ENCODE data around the gene MYL2. TPM values are rescaled to one million over a fixed set of nuclear protein-coding genes. Genes with fewer than 3 reads are reported as not detected.
A peak's percentile ranks its signal among the peaks of the same experiment; 100 is the strongest.

The MYL2 gene
- total RNA-seq, 6 donors from 2014 or later = not detected

DNA sequence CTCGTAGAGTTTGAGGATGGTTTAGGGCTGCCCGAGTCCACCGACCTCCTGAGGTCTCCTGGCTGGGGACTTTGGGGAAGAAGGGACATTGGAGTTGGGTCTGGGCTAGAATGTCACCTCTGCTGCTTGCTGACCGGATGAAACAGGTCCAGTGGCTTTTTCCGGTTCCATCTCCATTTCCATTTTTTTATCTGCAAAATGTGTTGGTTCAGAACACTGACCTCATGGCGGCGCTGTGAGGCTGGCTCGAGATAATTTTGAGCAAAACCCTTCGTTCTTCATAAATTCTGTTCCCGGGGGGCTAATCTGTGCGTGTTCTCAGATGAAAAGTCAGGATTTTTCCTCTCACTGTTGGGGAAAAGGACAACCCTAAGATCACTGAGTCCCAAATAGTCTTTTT is 11.7 kb upstream of the MYL2 start:
- Histone ChIP-seq H3K36me3 (no peaks in the 10 kb centered on the region), H3K27ac (no peak overlapping the region), H3K27me3 (no peaks in the 10 kb centered on the region), H3K9me3 (no peaks in the 10 kb centered on the region), H3K4me3 (no peak overlapping the region), H3K4me1 (peaks cover 0 to 3% (median under 1%) of the 10 kb centered on the region in 4 donors)
- DNase-seq = no peak
- TF ChIP-seq POLR2AphosphoS5 (IDR thresholded peaks at IDR 0.05) (no peak), EP300 (IDR thresholded peaks at IDR 0.05) (no peak), POLR2A (IDR thresholded peaks at IDR 0.05) (no peak)
- TF ChIP-seq, protein P1, sequence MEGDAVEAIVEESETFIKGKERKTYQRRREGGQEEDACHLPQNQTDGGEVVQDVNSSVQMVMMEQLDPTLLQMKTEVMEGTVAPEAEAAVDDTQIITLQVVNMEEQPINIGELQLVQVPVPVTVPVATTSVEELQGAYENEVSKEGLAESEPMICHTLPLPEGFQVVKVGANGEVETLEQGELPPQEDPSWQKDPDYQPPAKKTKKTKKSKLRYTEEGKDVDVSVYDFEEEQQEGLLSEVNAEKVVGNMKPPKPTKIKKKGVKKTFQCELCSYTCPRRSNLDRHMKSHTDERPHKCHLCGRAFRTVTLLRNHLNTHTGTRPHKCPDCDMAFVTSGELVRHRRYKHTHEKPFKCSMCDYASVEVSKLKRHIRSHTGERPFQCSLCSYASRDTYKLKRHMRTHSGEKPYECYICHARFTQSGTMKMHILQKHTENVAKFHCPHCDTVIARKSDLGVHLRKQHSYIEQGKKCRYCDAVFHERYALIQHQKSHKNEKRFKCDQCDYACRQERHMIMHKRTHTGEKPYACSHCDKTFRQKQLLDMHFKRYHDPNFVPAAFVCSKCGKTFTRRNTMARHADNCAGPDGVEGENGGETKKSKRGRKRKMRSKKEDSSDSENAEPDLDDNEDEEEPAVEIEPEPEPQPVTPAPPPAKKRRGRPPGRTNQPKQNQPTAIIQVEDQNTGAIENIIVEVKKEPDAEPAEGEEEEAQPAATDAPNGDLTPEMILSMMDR (IDR thresholded peaks at IDR 0.05) = no peak
- 46 to 47% methylated on average over 11 of the region's 11 CpGs for WGBS, 2 donors
- ATAC-seq (ENCODE audit: low FRiP score in 2 of 2) = no peak

DNA sequence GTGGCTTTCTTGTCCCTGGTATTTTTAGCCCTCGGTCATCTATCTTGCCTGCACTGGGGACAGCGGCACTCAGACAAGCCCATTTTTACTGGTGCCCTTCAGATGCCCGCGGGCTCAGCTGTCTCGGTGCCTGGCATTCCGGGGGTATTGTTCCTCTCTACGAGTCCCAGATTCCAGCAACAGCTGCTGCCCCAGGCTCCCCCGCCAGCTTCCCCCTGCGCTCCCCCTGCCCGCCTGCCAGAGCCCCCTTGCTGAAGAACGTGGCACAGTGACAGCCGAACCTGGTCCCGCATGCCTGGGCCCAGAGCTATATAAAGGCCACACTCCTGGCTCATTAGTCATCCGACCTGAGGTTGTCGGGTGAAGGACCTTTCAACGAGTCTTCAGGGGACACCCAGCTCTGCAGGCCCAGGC is 10.9 kb upstream of the MYL2 start:
- DNase-seq (peak in 1 of 2 donors; percentile 52), ATAC-seq (ENCODE audit: low FRiP score in 2 of 2) (no peak)
- no peak overlapping the region for H3K4me3 ChIP-seq
- no peaks in the 10 kb centered on the region for H3K4me1 ChIP-seq
- no peak for TF ChIP-seq EP300 (IDR thresholded peaks at IDR 0.05)
- TF ChIP-seq, protein P1 (IDR thresholded peaks at IDR 0.05) = no peak
- no peak for TF ChIP-seq POLR2A (IDR thresholded peaks at IDR 0.05)
- no peak for TF ChIP-seq POLR2AphosphoS5 (IDR thresholded peaks at IDR 0.05)
- H3K27me3 ChIP-seq = no peaks in the 10 kb centered on the region
- H3K27ac ChIP-seq = no peak overlapping the region
- H3K9me3 ChIP-seq = no peaks in the 10 kb centered on the region
- no peaks in the 10 kb centered on the region for H3K36me3 ChIP-seq
- 58 to 67% methylated on average over 9 to 12 of the region's 16 CpGs for WGBS, 2 donors

DNA sequence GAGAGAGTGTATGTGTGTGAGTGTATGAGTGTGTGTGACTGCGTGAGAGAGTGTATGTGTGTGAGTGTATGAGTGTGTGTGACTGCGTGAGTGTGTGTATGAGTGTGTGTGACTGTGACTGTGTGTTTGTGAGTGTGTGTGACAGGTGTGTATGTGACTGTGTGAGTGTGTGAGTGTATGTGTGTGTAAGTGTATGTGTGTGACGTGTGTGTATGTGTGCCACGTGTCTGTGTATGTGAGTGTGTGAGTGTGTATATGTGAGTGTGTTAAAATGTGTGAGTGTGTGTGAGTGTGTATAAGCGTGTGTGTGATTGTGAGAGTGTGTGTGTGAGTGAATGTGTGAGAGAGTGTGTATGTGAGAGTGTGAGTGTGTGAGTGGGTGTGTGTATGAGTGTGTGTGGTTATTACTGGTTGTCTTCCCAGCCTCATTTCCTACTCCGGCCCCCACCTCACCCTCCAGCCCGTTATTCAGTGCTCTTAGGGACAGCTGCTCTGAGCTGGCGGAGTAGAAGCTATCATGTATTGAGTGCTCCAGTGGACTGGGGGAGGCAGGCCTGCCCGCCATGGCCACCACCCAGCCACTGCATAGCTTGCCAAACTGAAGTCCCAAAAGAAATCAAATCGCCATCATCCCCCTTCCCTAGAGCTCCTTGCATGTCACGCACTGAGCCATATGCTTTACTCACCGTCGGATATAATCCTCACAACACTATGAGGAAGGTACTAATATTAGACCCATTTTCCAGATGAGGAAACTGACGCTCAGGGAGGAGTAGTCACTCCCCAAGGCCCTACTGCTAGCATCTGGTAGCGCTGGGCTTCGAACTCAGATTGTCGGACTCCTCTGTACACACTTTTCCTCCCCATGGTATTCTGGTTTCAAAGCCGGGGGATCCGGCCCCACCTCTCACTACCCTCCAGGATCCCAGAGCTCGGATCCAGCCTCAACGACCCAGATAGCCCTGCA is 10.3 kb upstream of the MYL2 start:
- DNase-seq (no peak), ATAC-seq (ENCODE audit: low FRiP score in 2 of 2) (no peak)
- TF ChIP-seq EP300 (IDR thresholded peaks at IDR 0.05) (no peak), POLR2AphosphoS5 (IDR thresholded peaks at IDR 0.05) (no peak), POLR2A (IDR thresholded peaks at IDR 0.05) (no peak)
- TF ChIP-seq, protein P1 (IDR thresholded peaks at IDR 0.05) = no peak
- Histone ChIP-seq H3K9me3 (no peaks in the 10 kb centered on the region), H3K4me3 (no peak overlapping the region), H3K27me3 (no peaks in the 10 kb centered on the region), H3K27ac (no peak overlapping the region), H3K4me1 (no peaks in the 10 kb centered on the region), H3K36me3 (no peaks in the 10 kb centered on the region)
- WGBS, 2 donors = 82 to 85% methylated on average over 21 of the region's 21 CpGs

DNA sequence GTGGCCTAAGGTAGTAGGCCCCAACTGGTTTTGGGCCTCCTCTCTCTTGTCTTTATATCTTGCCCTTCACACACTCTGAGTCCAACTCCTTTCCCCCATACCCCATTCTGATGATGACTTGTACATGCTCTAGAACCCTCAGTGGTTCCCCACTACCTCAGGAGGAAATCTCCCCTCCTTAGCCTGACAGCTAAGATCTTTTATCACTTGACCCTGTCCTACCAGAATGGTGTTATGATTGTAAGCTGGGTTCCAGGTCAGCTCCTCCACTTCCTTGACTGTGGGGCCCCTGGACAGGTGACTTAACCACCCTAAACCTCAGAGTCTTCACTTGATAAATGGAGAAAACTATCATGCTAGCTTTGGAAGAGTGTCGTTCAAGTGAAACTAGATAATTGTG is 9.4 kb upstream of the MYL2 start:
- Histone ChIP-seq H3K4me3 (no peak overlapping the region), H3K4me1 (no peaks in the 10 kb centered on the region), H3K27ac (no peak overlapping the region), H3K27me3 (no peaks in the 10 kb centered on the region), H3K9me3 (no peaks in the 10 kb centered on the region), H3K36me3 (no peaks in the 10 kb centered on the region)
- ATAC-seq (ENCODE audit: low FRiP score in 2 of 2) = no peak
- DNase-seq = no peak
- WGBS, 2 donors = 91 to 95% methylated on average over 1 of the region's 1 CpG
- TF ChIP-seq POLR2AphosphoS5 (IDR thresholded peaks at IDR 0.05) = no peak
- TF ChIP-seq EP300 (IDR thresholded peaks at IDR 0.05) = no peak
- TF ChIP-seq, protein P1 (IDR thresholded peaks at IDR 0.05) = no peak
- TF ChIP-seq POLR2A (IDR thresholded peaks at IDR 0.05) = no peak

Measured in upper lobe of left lung (tissue), 6 donors.